Gastrocnemius medialis (tissue), 4 donors: ENCODE results near the gene ACOT11.

Experiments used
- POLR2A ChIP-seq, 2 donors: fragments of 450-650 bp; IDR thresholded peaks; one replicate each; pipeline ENCODE4 v1.6.1; 2017; ENCODE audit warnings: antibody characterized with exemption in 2 of 2, mild to moderate bottlenecking in 2 of 2, moderate library complexity in 2 of 2
- TF ChIP-seq, protein P1 (sequence below), 5 experiments: fragments of 450-650 bp in 3 of 5; fragments of 200-600 bp in 2 of 5; sonication (generic) in 2 of 5; IDR thresholded peaks in 4 of 5; conservative IDR thresholded peaks in 1 of 5; 1 replicate in 4 of 5; 2 replicates in 1 of 5; pipeline ENCODE4 v1.5.1; 2016 to 2019; ENCODE audit warnings: antibody characterized with exemption in 5 of 5, mild to moderate bottlenecking in 3 of 5, moderate library complexity in 3 of 5

DNA sequence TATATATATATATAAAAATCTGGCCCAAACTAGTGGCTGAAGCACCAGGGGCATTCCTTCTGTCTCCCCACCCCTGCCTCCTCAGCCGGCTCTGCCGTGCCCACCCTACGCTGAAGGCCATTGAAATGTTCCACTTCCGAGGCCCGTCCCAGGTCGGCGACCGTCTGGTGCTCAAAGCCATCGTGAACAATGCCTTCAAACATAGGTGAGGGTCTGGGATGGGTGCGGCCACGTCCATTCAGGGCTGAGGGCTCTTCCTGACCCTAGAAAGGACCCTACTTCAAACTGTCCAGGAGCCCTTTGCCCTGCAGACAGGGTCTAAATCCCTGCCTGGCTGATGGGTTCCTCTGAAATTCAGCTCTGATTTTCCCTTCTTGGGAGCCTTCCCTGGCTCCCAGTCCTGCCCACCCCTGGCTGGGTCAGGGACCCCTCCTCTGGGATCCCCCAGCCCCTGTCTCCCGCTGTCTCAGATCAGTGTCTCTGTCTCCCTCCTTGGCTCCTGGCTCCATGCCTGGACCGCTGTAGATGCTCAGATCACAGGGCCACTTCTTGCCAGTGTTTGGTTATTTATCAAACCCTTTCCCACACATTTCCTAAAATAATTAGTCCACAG lies 51.3 kb downstream of the ACOT11 start:
- TF ChIP-seq, protein P1, sequence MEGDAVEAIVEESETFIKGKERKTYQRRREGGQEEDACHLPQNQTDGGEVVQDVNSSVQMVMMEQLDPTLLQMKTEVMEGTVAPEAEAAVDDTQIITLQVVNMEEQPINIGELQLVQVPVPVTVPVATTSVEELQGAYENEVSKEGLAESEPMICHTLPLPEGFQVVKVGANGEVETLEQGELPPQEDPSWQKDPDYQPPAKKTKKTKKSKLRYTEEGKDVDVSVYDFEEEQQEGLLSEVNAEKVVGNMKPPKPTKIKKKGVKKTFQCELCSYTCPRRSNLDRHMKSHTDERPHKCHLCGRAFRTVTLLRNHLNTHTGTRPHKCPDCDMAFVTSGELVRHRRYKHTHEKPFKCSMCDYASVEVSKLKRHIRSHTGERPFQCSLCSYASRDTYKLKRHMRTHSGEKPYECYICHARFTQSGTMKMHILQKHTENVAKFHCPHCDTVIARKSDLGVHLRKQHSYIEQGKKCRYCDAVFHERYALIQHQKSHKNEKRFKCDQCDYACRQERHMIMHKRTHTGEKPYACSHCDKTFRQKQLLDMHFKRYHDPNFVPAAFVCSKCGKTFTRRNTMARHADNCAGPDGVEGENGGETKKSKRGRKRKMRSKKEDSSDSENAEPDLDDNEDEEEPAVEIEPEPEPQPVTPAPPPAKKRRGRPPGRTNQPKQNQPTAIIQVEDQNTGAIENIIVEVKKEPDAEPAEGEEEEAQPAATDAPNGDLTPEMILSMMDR (IDR thresholded peaks at IDR 0.05 in 4 of 5, conservative IDR thresholded peaks at IDR 0.05 in 1 of 5) = no peak
- TF ChIP-seq POLR2A (IDR thresholded peaks at IDR 0.05) = no peak
